ENCODE results near the gene CNKSR1. TPM values are rescaled to one million over a fixed set of nuclear protein-coding genes. Genes with fewer than 3 reads are reported as not detected.

Gene CNKSR1
- total and polyA plus RNA-seq, 2 of the 13 experiments (the other 11 are each of a cell fraction or from before 2014, with no cell fraction given), result 3.4 to 8.9 TPM

DNA sequence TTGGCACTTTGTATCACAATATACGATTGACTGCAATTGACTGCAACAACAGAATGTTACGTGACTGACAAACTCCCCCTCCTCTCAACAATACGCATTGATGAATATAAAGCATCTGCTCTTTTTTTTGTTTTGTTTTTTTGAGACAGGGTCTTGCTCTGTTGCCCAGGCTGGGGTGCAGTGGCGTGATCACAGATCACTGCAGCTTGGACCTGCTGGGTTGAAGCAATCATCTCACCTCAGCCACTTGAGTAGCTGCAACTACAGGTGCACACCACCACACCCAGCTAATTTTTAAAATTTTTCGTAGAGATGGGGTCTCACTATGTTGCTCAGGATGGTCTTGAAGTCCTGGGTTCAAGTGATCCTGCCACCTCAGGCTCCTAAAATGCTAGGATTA, 35.4 kb downstream of the CNKSR1 start:
- ChIA-PET CTCF (ENCODE audit: low intra/inter-chr PET ratio, low total read pairs) (no interaction called here), POLR2A (no interaction called here)
- Histone ChIP-seq H3K27ac (ENCODE audit: extremely low read length, insufficient read depth, low read length) (no peak overlapping the region), H3K9ac (ENCODE audit: insufficient read depth, low read depth, low read length) (no peak overlapping the region), H3K4me1 (ENCODE audit: insufficient read depth, low read length) (no peaks in the 10 kb centered on the region), H3K79me2 (ENCODE audit: insufficient read depth, low read length) (no peaks in the 10 kb centered on the region), H3K9me3 (ENCODE audit: low read length) (no peaks in the 10 kb centered on the region), H2AFZ (ENCODE audit: low read length) (no peak overlapping the region), H3K4me3 (replicated peaks in 1 of 3; ENCODE audit: insufficient read depth in 1 of 3, low read depth in 2 of 3, low read length in 3 of 3) (no peak overlapping the region), H3K36me3 (replicated peaks in 1 of 2; ENCODE audit: control insufficient read depth in 1 of 2, insufficient read depth in 2 of 2, low read length in 2 of 2) (no peaks in the 10 kb centered on the region), H3K27me3 (ENCODE audit: control insufficient read depth in 1 of 2, insufficient read depth in 2 of 2, low read length in 2 of 2) (peaks cover 0 to 6% of the 10 kb centered on the region in 2 experiments; a peak in 2 of 5 replicates), H4K20me1 (ENCODE audit: insufficient read depth, low read length) (no peaks in the 10 kb centered on the region), H3K4me2 (ENCODE audit: low read depth, low read length) (no peak overlapping the region)
- in situ Hi-C loops (cut with HindIII; ENCODE audit: extremely low pct_ligation_motif_present, low pct_unique_long_range_greater_than_20kb), result no loop called here
- no peak for DNase-seq (ENCODE audit: low spot score)
- TF ChIP-seq ZNF121 (CRISPR knock-in tag; IDR thresholded peaks at IDR 0.05) (0 out of 2 replicates have a peak, but pooled peaks have one; percentile 13), ARID4A (CRISPR knock-in tag; IDR thresholded peaks at IDR 0.05; ENCODE audit: borderline replicate concordance) (no peak)
- 38% methylated on average over 5 of the region's 5 CpGs for WGBS (ENCODE audit: low lambda C conversion rate)
- no TSS peak for BruUV-seq (replicated peaks)
- intact Hi-C loops (cut with micrococcal nuclease; ENCODE audit: unreplicated experiment), result no loop called here
- ATAC-seq, result no peak
- FAIRE-seq, result no peak

DNA sequence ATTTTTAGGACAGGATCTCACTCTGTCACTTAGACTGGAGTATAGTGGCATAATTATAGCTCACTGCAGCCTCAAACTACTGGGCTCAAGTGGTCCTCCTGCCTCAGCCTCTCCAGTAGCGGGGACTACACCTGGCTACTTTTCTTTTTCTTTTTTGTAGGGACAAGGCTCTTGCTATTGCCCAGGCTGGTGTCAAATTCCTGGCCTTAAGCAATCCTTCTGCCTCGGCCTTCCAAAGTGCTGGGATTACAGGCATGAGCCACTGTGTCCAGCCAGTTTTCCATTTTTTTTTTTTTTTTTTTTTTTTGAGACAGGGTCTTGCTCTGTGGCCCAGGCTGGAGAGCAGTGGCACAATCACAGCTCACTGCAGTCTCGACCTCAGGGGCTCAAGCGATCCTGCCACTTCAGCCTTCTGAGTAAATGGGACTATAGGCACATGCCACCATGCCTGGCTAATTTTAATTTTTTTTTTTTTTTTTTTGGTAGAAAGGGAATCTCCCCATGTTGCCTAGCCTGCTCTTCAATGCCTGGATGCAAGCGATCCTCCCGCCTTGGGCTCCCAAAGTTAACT, 36.1 kb downstream of the CNKSR1 start:
- BruUV-seq (replicated peaks), result no TSS peak
- Histone ChIP-seq H3K4me2 (ENCODE audit: low read depth, low read length) (no peak overlapping the region), H4K20me1 (ENCODE audit: insufficient read depth, low read length) (no peaks in the 10 kb centered on the region), H3K4me1 (ENCODE audit: insufficient read depth, low read length) (no peaks in the 10 kb centered on the region), H3K9ac (ENCODE audit: insufficient read depth, low read depth, low read length) (no peak overlapping the region), H3K36me3 (replicated peaks in 1 of 2; ENCODE audit: control insufficient read depth in 1 of 2, insufficient read depth in 2 of 2, low read length in 2 of 2) (no peaks in the 10 kb centered on the region), H3K4me3 (replicated peaks in 1 of 3; ENCODE audit: insufficient read depth in 1 of 3, low read depth in 2 of 3, low read length in 3 of 3) (no peak overlapping the region), H3K9me3 (ENCODE audit: low read length) (no peaks in the 10 kb centered on the region), H3K27ac (ENCODE audit: extremely low read length, insufficient read depth, low read length) (no peak overlapping the region), H3K27me3 (ENCODE audit: control insufficient read depth in 1 of 2, insufficient read depth in 2 of 2, low read length in 2 of 2) (peaks cover 0 to 6% of the 10 kb centered on the region in 2 experiments; a peak in 2 of 5 replicates), H3K79me2 (ENCODE audit: insufficient read depth, low read length) (no peaks in the 10 kb centered on the region), H2AFZ (ENCODE audit: low read length) (no peak overlapping the region)
- ATAC-seq (no peak), FAIRE-seq (no peak), DNase-seq (ENCODE audit: low spot score) (no peak)
- intact Hi-C loops (cut with micrococcal nuclease; ENCODE audit: unreplicated experiment) (no loop called here), in situ Hi-C loops (cut with HindIII; ENCODE audit: extremely low pct_ligation_motif_present, low pct_unique_long_range_greater_than_20kb) (no loop called here)
- WGBS (ENCODE audit: low lambda C conversion rate), result 32% methylated on average over 6 of the region's 6 CpGs
- ChIA-PET POLR2A (interaction anchor here (0.7 kb wide), 1 partner anchor 43 kb away, joined by 3 read pairs; no protein-coding TSS in a partner anchor), CTCF (ENCODE audit: low intra/inter-chr PET ratio, low total read pairs) (no interaction called here)
- TF ChIP-seq ZNF883 (CRISPR knock-in tag; IDR thresholded peaks at IDR 0.05; ENCODE audit: not compliant biosample characterization), result no peak
- TF ChIP-seq GPBP1L1 (CRISPR knock-in tag; IDR thresholded peaks at IDR 0.05), result no peak
- no peak for TF ChIP-seq FIP1L1 (IDR thresholded peaks at IDR 0.05; ENCODE audit: borderline replicate concordance, insufficient read depth, low read depth, low read length)
- TF ChIP-seq ETV5 (CRISPR knock-in tag; IDR thresholded peaks at IDR 0.05; ENCODE audit: borderline replicate concordance), result no peak
- TF ChIP-seq, protein P1, sequence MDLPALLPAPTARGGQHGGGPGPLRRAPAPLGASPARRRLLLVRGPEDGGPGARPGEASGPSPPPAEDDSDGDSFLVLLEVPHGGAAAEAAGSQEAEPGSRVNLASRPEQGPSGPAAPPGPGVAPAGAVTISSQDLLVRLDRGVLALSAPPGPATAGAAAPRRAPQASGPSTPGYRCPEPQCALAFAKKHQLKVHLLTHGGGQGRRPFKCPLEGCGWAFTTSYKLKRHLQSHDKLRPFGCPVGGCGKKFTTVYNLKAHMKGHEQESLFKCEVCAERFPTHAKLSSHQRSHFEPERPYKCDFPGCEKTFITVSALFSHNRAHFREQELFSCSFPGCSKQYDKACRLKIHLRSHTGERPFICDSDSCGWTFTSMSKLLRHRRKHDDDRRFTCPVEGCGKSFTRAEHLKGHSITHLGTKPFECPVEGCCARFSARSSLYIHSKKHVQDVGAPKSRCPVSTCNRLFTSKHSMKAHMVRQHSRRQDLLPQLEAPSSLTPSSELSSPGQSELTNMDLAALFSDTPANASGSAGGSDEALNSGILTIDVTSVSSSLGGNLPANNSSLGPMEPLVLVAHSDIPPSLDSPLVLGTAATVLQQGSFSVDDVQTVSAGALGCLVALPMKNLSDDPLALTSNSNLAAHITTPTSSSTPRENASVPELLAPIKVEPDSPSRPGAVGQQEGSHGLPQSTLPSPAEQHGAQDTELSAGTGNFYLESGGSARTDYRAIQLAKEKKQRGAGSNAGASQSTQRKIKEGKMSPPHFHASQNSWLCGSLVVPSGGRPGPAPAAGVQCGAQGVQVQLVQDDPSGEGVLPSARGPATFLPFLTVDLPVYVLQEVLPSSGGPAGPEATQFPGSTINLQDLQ (CRISPR knock-in tag; IDR thresholded peaks at IDR 0.05), result no peak
- TF ChIP-seq, protein P2, sequence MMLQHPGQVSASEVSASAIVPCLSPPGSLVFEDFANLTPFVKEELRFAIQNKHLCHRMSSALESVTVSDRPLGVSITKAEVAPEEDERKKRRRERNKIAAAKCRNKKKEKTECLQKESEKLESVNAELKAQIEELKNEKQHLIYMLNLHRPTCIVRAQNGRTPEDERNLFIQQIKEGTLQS (CRISPR knock-in tag; IDR thresholded peaks at IDR 0.05), result no peak

All from HepG2 (cell line).